A549 (cell line): ENCODE measurements around the gene MLYCD. TPM values are rescaled to one million over a fixed set of nuclear protein-coding genes. Genes with fewer than 3 reads are reported as not detected.

Source experiments
- ATAC-seq, 2 experiments: fragments of 200-7000 bp in 1 of 2; fragments of >200 bp in 1 of 2; cut with Nextera tagmentation in 1 of 2; cut with Tn5 transposase in 1 of 2; 3 replicates each; pipeline versions ENCODE4 v1.8.0 to v1.9.1; 2018 to 2020; ENCODE audit warnings: mild to moderate bottlenecking in 1 of 2, moderate library complexity in 1 of 2
- CTCF ChIA-PET: fragments of 300-600 bp; sonication (Branson Sonifier 250); formaldehyde crosslinking; extraction: SDS; loops from one replicate; lab custom pipeline; 2021; ENCODE audit warnings: antibody characterized with exemption, inconsistent platforms; lab: Yijun Ruan, JAX
- POLR2A ChIA-PET: fragments of 350-600 bp; formaldehyde crosslinking; extraction: SDS; loops from one replicate; lab custom pipeline; 2021; ENCODE audit warnings: antibody characterized with exemption, inconsistent platforms; lab: Yijun Ruan, JAX
- DNase-seq, 2 experiments: peaks; one replicate each; pipeline versions ENCODE4 v3.0.0 to v3.0.0-alpha.2; 2011 to 2016; ENCODE audit warnings: low read depth in 1 of 2, low spot score in 1 of 2
- FAIRE-seq: peaks from 2 replicates; lab custom pipeline; 2011; peaks lifted over from hg19 to GRCh38; lab: Jason Lieb, UNC
- H3K27ac ChIP-seq, 2 experiments: fragments of >200 bp; sonication (Bioruptor Twin); formaldehyde crosslinking; 3 replicates each; pipeline ENCODE4 v1.5.1; 2016 to 2017
- H3K4me1 ChIP-seq: fragments of >200 bp; sonication (Bioruptor Twin); formaldehyde crosslinking; 3 replicates; pipeline ENCODE4 v1.6.1; 2016
- H3K4me2 ChIP-seq: fragments of >200 bp; sonication (Bioruptor Twin); formaldehyde crosslinking; 3 replicates; pipeline ENCODE4 v1.6.1; 2016
- H3K4me3 ChIP-seq: fragments of >200 bp; sonication (Bioruptor Twin); formaldehyde crosslinking; 3 replicates; pipeline ENCODE4 v1.5.1; 2016
- H3K9me3 ChIP-seq: fragments of >200 bp; sonication (Bioruptor Twin); formaldehyde crosslinking; 3 replicates; pipeline ENCODE4 v1.6.1; 2016
- CBX2 ChIP-seq: fragments of 200-600 bp; sonication (generic); IDR thresholded peaks from 2 replicates; pipeline ENCODE4 v1.6.1; 2016; ENCODE audit warnings: low read depth, mild to moderate bottlenecking, borderline replicate concordance
- CHD4 ChIP-seq: fragments of 200-600 bp; sonication (generic); IDR thresholded peaks from 2 replicates; pipeline ENCODE4 v1.6.1; 2016; ENCODE audit warnings: antibody characterized with exemption, mild to moderate bottlenecking, borderline replicate concordance
- EHF ChIP-seq: fragments of 250-450 bp; sonication (Bioruptor Pico); IDR thresholded peaks from 2 replicates; pipeline ENCODE4 v1.5.0; 2020; ENCODE audit warnings: mild to moderate bottlenecking
- FOSL2 ChIP-seq, 2 experiments: fragments of 450-650 bp in 1 of 2; fragments of >200 bp in 1 of 2; sonication (Bioruptor Twin) in 1 of 2; formaldehyde crosslinking; IDR thresholded peaks; 2 replicates each; pipeline versions ENCODE4 v1.5.0 to v1.6.1; 2016 to 2020; ENCODE audit warnings: mild to moderate bottlenecking in 1 of 2, moderate library complexity in 1 of 2
- GATA3 ChIP-seq: IDR thresholded peaks from 2 replicates; pipeline ENCODE4 v1.6.1; 2012; ENCODE audit warnings: borderline replicate concordance
- HDAC2 ChIP-seq: fragments of 200-600 bp; sonication (generic); IDR thresholded peaks from 2 replicates; pipeline ENCODE4 v1.6.1; 2016
- HEYL ChIP-seq: fragments of 250-450 bp; sonication (Bioruptor Pico); IDR thresholded peaks from 2 replicates; pipeline ENCODE4 v1.8.0; 2021; ENCODE audit warnings: mild to moderate bottlenecking, moderate library complexity
- HOXA7 ChIP-seq: fragments of 250-450 bp; sonication (Bioruptor Pico); IDR thresholded peaks from 2 replicates; pipeline ENCODE4 v1.5.0; 2020; ENCODE audit warnings: mild to moderate bottlenecking, moderate library complexity
- JUN ChIP-seq, 2 experiments: fragments of >200 bp; sonication (Bioruptor Twin); formaldehyde crosslinking; IDR thresholded peaks; 2 replicates in 1 of 2; 3 replicates in 1 of 2; pipeline ENCODE4 v1.6.1; 2016 to 2017
- NFE2L2 ChIP-seq: fragments of 150-350 bp; conservative IDR thresholded peaks from 2 replicates; pipeline ENCODE4 v1.6.1; 2014; ENCODE audit warnings: low read length
- RAD21 ChIP-seq, 2 experiments: fragments of >200 bp in 1 of 2; sonication (Bioruptor Twin) in 1 of 2; formaldehyde crosslinking in 1 of 2; IDR thresholded peaks in 1 of 2; conservative IDR thresholded peaks in 1 of 2; 2 replicates in 1 of 2; 3 replicates in 1 of 2; pipeline ENCODE4 v1.6.1; 2012 to 2018; ENCODE audit warnings: inconsistent platforms in 1 of 2
- RCOR1 ChIP-seq: fragments of 150-350 bp; IDR thresholded peaks from 2 replicates; pipeline ENCODE4 v1.6.1; 2014; ENCODE audit warnings: antibody characterized with exemption, low read length, low read depth
- RFX5 ChIP-seq: fragments of 450-650 bp; IDR thresholded peaks from 2 replicates; pipeline ENCODE4 v1.7.1; 2014; ENCODE audit warnings: antibody characterized with exemption, mild to moderate bottlenecking, moderate library complexity
- RNF2 ChIP-seq: fragments of 200-600 bp; sonication (generic); IDR thresholded peaks from 2 replicates; pipeline ENCODE4 v1.6.1; 2016; ENCODE audit warnings: low read depth, mild to moderate bottlenecking, antibody characterized with exemption, moderate library complexity, borderline replicate concordance
- SMC3 ChIP-seq: fragments of >200 bp; sonication (Bioruptor Twin); formaldehyde crosslinking; IDR thresholded peaks from 3 replicates; pipeline ENCODE4 v1.6.1; 2018; ENCODE audit warnings: inconsistent platforms
- ZC3H11A ChIP-seq: fragments of 450-650 bp; IDR thresholded peaks from 2 replicates; pipeline ENCODE4 v1.6.1; 2014; ENCODE audit warnings: antibody characterized with exemption, mild to moderate bottlenecking
- WGBS: methylation state at CpG from one replicate; pipeline ENCODE4 v1.1.6; 2017; ENCODE audit errors: missing lambda C conversion rate; 5-methylcytosine and 5-hydroxymethylcytosine counted together
- polyA plus RNA-seq, 4 experiments: library from polyadenylated mRNA; depleted of rRNA in 3 of 4; stranded (reverse); fragments of >200 nt; fragmentation: RNase III in 1 of 4; extraction: RNeasy Plus Mini Kit Qiagen cat#74134 plus additional on column Dnase treatment in 1 of 4; gene quantifications; 2 replicates in 3 of 4; 3 replicates in 1 of 4; pipeline ENCODE4 v1.2.3, GENCODE V29; 2011 to 2017
- TF ChIP-seq, protein P1 (sequence below): fragments of >200 bp; sonication (Bioruptor Twin); formaldehyde crosslinking; IDR thresholded peaks from 3 replicates; pipeline ENCODE4 v1.5.1; 2016
- TF ChIP-seq, protein P2 (sequence below): fragments of 200-600 bp; sonication (generic); IDR thresholded peaks from 2 replicates; pipeline ENCODE4 v1.6.1; 2016; ENCODE audit warnings: antibody characterized with exemption, mild to moderate bottlenecking, moderate library complexity
- TF ChIP-seq, protein P3 (sequence below): IDR thresholded peaks from 2 replicates; pipeline ENCODE4 v1.6.1; 2012; ENCODE audit warnings: low read depth, borderline replicate concordance

The MLYCD gene
- polyA plus RNA-seq, 2 of the 4 experiments (the other 2 are of a cell fraction), result 1.3 to 1.7 TPM

DNA sequence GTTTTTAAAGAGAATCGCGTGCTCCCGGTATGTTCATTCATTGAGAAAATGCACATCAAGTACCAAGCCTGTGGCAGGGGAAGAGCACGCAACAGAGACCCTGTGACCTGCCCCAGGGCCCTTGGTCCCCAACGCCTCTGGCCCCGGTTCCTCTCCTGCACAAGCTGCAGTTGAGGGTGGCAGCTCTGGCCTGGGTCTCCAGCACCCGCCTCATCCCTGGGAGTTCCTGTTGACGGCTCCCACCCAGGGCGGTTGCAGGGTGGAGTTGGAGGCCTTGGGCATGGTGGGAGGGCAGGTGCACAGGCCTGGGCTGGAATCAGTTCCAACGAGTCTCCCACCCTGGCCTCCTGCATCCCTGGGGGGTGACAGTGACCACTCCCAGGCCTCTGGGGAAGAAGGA lies 74.2 kb downstream of the MLYCD start (continued):
- TF ChIP-seq, protein P1, sequence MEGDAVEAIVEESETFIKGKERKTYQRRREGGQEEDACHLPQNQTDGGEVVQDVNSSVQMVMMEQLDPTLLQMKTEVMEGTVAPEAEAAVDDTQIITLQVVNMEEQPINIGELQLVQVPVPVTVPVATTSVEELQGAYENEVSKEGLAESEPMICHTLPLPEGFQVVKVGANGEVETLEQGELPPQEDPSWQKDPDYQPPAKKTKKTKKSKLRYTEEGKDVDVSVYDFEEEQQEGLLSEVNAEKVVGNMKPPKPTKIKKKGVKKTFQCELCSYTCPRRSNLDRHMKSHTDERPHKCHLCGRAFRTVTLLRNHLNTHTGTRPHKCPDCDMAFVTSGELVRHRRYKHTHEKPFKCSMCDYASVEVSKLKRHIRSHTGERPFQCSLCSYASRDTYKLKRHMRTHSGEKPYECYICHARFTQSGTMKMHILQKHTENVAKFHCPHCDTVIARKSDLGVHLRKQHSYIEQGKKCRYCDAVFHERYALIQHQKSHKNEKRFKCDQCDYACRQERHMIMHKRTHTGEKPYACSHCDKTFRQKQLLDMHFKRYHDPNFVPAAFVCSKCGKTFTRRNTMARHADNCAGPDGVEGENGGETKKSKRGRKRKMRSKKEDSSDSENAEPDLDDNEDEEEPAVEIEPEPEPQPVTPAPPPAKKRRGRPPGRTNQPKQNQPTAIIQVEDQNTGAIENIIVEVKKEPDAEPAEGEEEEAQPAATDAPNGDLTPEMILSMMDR, result no peak
- no peak for TF ChIP-seq ZC3H11A

DNA sequence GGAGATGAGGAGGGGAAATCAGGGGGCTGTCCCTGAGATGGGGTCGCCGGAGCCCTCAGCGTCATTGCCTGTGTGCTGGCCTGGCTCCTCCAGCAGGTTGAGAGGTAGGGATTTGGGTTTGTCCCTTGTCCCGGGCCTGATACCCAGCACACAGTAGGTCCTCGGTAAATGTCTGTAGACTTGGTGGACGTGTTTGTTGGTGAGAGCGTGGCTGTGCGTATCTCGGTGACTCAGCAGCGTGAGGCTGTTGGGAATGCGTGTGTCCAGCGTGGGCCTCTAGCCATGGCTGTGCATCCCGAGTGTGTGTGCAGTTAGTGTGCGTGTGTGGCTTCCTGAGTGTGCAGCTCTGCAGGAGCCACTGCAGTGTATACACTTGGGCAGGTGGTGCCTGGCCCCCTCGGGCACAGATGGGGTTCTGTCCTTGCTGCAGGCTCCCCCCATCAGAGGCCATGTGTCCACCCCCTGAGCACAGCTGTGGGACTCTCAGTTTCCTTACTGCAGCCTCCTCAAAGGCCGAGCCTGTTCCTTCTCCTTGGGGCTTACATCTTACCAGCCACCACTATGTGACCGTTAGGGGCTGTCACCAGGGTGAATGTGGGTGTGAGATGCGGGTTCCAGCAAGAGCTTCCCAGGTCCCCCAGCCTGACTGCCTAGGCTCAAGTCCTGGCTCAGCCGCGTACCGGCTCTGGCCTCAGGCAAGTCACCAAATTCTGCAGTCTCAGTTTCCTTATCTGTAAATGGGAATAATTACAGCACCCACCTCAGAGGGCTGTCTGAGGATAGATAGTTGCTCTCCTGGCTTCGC lies 74.9 kb downstream of the MLYCD start:
- DNase-seq (no peak), ATAC-seq (0 out of 6 replicates have a peak, but pooled peaks of 1 of the 2 experiments have one; percentile 4), FAIRE-seq (no peak)
- WGBS, result 81% methylated on average over 22 of the region's 22 CpGs
- Histone ChIP-seq H3K9me3 (peaks cover 15% of the 10 kb centered on the region; the same call in 2 of the 3 replicates), H3K27ac (no peak overlapping the region), H3K4me2 (no peak overlapping the region), H3K4me1 (no peaks in the 10 kb centered on the region), H3K4me3 (no peak overlapping the region)
- POLR2A ChIA-PET, result no interaction called here
- no peak for TF ChIP-seq NFE2L2
- no peak for TF ChIP-seq RAD21 (conservative IDR thresholded peaks at IDR 0.05 in 1 of 2, IDR thresholded peaks at IDR 0.05 in 1 of 2)
- TF ChIP-seq HOXA7, result no peak
- TF ChIP-seq, protein P2, sequence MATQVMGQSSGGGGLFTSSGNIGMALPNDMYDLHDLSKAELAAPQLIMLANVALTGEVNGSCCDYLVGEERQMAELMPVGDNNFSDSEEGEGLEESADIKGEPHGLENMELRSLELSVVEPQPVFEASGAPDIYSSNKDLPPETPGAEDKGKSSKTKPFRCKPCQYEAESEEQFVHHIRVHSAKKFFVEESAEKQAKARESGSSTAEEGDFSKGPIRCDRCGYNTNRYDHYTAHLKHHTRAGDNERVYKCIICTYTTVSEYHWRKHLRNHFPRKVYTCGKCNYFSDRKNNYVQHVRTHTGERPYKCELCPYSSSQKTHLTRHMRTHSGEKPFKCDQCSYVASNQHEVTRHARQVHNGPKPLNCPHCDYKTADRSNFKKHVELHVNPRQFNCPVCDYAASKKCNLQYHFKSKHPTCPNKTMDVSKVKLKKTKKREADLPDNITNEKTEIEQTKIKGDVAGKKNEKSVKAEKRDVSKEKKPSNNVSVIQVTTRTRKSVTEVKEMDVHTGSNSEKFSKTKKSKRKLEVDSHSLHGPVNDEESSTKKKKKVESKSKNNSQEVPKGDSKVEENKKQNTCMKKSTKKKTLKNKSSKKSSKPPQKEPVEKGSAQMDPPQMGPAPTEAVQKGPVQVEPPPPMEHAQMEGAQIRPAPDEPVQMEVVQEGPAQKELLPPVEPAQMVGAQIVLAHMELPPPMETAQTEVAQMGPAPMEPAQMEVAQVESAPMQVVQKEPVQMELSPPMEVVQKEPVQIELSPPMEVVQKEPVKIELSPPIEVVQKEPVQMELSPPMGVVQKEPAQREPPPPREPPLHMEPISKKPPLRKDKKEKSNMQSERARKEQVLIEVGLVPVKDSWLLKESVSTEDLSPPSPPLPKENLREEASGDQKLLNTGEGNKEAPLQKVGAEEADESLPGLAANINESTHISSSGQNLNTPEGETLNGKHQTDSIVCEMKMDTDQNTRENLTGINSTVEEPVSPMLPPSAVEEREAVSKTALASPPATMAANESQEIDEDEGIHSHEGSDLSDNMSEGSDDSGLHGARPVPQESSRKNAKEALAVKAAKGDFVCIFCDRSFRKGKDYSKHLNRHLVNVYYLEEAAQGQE, result no peak
- no peak for TF ChIP-seq JUN (IDR thresholded peaks at IDR 0.05)
- TF ChIP-seq RFX5, result no peak
- TF ChIP-seq SMC3, result no peak
- TF ChIP-seq GATA3, result no peak
- no peak for TF ChIP-seq RCOR1
- TF ChIP-seq, protein P3, sequence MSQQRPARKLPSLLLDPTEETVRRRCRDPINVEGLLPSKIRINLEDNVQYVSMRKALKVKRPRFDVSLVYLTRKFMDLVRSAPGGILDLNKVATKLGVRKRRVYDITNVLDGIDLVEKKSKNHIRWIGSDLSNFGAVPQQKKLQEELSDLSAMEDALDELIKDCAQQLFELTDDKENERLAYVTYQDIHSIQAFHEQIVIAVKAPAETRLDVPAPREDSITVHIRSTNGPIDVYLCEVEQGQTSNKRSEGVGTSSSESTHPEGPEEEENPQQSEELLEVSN, result no peak
- TF ChIP-seq EHF (CRISPR knock-in tag), result no peak
- CTCF ChIA-PET, result interaction anchor here (0.9 to 1.2 kb wide), 2 partner anchors 20 to 80 kb away, joined by 3 to 4 read pairs; no protein-coding TSS in a partner anchor

DNA sequence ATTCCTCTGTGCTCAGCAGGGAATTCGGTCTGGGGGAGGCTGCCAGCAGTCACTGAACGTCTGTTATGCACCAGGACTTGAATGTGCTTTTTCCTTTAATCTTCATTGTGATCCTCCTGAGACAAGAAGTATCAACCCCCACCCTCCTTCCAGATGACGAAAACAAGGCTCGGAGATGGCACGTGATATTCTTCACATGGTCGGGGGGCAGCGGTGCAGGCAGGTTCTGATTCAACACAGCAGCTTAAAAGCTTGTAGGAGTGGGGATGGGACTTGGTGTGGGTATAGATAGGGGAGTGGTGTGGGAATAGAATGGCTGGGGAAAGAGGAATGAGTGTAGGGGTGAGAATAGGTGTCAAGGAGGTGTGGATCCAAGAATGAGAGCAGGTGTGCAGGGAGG lies 75.6 kb downstream of the MLYCD start:
- no peak for DNase-seq
- WGBS, result 64% methylated on average over 7 of the region's 7 CpGs
- no peak for FAIRE-seq
- ChIA-PET POLR2A (no interaction called here), CTCF (interaction anchor here (0.9 to 1.2 kb wide), 2 partner anchors 20 to 80 kb away, joined by 3 to 4 read pairs; no protein-coding TSS in a partner anchor)
- Histone ChIP-seq H3K27ac (no peak overlapping the region), H3K4me2 (no peak overlapping the region), H3K4me1 (no peaks in the 10 kb centered on the region), H3K9me3 (peaks cover 17% of the 10 kb centered on the region; the same call in 2 of the 3 replicates), H3K4me3 (no peak overlapping the region)
- TF ChIP-seq HDAC2 (no peak), CBX2 (no peak), RNF2 (no peak), HEYL (CRISPR knock-in tag) (no peak), FOSL2 (IDR thresholded peaks at IDR 0.05) (no peak), FOSL2 (CRISPR knock-in tag; IDR thresholded peaks at IDR 0.05) (no peak), CHD4 (no peak)
- ATAC-seq, result no peak
